Mammary microvascular endothelial cell (primary cell): Measurements from ENCODE around the gene STEAP4. TPM values are rescaled to one million over a fixed set of nuclear protein-coding genes. Genes with fewer than 3 reads are reported as not detected.

Source experiments
- total RNA-seq: library from RNA; depleted of rRNA; stranded (reverse); fragments of >200 nt; gene quantifications from 2 replicates; pipeline ENCODE4 v1.2.3, GENCODE V29; 2015

The STEAP4 gene
- total RNA-seq = not detected in 2 replicates

GRCh38 chr7:88306590-88307048, at the start of gene STEAP4:
STEAP4 (minus strand) TSS chr7:88306894; CDS start chr7:88284269, 22,625 bp downstream.

Other genes with a start within 250 kb of the STEAP4 start
- 135 and 148 TPM in 2 replicates for gene SRI, start 86.9 kb downstream of the STEAP4 start, total RNA-seq